GM19193 (cell line): Measurements from ENCODE around the gene STATH.

Source experiments
- POLR2A ChIP-seq: IDR thresholded peaks from 4 replicates; pipeline ENCODE4 v1.6.1; 2011; ENCODE audit not compliant: insufficient read depth, insufficient read length; ENCODE audit errors: extremely low read depth

The STATH gene, protein sequence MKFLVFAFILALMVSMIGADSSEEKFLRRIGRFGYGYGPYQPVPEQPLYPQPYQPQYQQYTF

DNA sequence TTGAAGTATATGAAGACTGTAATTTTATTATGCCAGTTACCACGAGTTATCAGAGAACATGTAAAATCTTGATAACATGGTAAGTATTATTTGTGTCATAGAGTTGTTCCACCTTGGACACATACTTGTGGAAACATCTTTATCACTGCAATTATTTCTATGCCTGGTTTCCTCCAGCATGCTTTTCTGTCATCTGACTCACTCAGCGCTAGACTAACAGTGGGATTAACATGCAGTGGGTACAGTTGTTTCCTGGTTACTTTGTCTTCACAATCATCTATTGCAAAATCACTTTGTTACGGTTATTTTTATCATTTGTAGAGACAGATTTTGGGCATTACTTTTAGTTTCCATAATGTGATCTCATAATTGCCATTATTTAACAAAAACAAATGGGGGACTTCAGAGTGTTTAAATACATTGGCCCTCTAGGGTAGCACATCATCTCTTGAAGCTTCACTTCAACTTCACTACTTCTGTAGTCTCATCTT lies at the start of gene STATH:
Gene STATH (plus strand): TSS at position 441 of the 491 bp plus-strand sequence. CDS start 2,472 bp downstream, outside the sequence.
- no peak for TF ChIP-seq POLR2A

DNA sequence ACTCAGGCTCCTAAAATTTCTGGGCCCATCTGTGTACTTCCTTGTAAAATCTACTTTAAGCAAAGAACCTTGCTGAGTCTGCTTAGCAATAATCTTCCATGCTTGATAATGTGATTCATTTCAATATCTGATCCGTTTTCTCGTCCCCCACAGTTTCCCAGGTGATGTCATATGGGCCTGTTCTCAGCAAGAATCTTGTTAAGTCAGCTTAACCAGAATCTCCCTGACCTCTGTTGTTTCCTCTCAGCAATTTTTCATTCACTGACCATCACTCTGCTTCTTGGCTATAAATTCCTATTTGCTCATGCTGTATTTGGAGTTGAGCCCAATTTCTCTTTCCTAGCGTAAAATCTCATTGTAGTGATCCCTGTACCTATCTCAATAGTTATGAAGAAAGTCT lies 44.2 kb upstream of the STATH start:
- no peak for TF ChIP-seq POLR2A

DNA sequence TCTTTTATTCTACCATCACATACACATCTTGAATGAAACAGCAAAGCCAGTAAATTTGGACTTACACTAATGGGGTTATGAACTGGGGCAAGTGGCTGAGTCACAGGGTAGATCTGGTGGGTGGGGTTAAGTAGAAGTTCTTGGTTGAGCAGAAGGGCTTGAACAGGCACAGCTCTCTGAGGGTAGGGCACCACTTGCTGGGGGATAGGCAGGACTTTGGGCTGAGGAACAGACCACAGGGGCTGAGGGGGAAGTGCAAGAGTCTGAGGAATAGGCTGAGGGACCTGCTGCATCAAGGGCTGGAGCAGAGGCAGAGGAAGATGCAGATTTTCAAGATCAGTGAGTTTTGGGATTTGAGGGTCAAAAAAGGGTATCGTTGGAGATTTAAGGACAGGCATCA lies 38.6 kb upstream of the STATH start:
- TF ChIP-seq POLR2A, result no peak

DNA sequence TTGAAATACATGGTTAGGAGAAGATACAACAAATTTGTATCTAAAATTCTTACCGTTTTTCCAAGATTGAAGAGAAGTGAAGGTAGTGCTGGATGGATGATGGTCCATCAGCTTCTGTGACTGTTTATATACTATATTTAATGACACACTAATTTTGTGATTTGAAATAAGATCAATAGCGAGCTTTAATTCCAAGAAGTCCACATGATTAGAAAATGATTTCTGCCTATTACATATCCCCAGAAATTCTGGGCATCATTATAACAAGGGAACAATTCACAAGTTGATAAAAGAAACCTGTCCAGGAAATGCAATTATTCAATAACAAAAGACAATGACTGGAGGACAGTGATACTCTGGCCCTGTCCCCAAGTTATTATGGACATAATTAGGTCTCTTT lies 30.1 kb upstream of the STATH start, which contains the start of gene CSN2:
Gene CSN2 (minus strand): TSS at position 101 of the 400 bp plus-strand sequence. CDS start 4,733 bp downstream, outside the sequence.
- no peak for TF ChIP-seq POLR2A

DNA sequence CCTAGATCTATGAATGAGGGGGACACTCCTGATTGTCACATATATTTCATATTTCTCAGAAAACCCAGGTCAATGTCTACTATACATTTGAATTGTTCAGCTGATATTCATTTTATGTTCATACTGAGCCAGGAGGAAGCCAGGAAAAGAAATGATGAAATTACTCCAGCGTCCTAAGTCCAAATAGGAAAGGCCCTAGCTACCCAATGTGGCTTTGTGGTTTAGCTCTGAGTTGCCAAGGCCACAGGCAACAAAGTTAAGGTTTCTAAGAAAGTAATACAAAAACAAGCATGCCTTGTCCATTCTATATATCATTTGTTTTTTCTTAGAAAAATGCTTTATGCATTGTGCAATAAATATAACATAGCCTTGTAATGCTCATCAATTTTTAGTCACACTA lies 25.7 kb upstream of the STATH start:
- no peak for TF ChIP-seq POLR2A

DNA sequence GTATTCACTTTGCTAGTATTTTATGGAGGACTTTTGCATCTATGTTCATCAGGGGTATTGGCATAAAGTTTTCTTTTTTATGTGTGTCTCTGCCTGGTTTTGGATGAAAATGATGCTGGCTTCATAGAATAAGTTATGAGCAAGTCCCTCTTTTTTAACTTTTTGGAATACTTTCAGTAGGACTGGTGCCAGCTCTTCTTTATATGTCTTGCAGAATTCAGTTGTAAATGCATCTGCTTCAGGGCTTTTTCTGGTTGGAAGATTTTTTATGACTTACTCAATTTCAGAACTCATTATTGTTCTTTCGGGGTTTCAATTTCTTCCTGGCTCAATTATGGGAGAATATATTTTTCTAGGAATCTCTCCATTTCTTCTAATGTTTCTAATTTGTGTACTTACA lies 21.1 kb upstream of the STATH start:
- no peak for TF ChIP-seq POLR2A

DNA sequence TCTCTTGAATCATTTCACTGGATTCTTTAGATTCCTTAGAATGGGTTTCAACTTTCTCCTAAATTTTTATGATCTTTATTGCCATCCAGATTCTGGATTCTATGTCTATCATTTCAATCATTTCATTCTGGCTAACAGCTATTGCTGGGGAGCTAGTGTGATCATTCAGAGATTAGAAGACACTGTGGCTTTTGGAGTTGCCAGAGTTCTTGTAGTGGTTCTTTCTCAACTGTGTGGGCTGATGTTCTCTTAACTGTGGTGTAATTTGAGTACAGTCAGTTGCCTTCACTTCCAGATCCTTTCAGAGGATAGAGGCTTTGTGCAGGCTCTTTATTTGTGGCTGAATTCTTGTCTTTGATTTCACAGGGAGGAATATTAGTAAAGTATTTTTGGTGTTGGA lies 18.2 kb upstream of the STATH start:
- TF ChIP-seq POLR2A, result no peak

DNA sequence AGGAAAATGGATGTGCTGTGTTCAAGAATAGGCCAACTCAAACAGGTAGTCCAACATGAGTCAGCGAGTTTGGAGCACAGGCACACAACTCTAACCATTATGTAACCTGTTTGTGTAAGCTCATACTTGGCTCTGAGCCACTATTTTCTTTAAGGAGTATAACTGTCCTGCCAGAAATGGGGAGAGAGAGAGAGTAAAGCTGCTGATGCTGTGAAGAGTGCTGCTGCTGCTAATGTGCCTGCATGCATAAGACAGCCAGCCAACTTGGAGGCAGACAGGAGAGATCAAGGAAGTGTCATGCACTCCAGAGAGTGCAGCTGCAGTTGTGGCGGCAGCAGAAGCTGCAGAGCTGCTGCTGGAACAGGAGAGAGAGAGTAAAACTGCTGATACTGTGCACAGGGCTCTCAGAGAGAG lies 11.7 kb upstream of the STATH start:
- no peak for TF ChIP-seq POLR2A

DNA sequence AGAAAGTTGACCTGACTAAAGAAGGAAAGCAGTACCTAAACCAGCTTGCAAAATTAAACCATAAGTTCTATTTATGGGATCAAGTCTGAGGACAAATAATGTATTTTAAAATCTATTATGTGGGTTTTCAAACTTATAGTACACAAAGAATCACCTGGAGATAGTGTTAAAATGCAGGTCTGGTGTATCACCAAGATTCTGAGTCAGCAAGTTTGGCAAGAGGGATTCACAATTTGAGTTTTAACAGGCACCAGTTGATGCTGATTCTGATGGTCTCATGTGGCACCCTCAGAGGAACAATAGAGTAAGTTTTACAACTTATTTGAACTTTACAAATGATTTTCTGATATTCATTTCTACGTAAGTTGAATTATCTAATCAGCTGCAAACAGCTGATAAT lies 9.1 kb upstream of the STATH start:
- no peak for TF ChIP-seq POLR2A

DNA sequence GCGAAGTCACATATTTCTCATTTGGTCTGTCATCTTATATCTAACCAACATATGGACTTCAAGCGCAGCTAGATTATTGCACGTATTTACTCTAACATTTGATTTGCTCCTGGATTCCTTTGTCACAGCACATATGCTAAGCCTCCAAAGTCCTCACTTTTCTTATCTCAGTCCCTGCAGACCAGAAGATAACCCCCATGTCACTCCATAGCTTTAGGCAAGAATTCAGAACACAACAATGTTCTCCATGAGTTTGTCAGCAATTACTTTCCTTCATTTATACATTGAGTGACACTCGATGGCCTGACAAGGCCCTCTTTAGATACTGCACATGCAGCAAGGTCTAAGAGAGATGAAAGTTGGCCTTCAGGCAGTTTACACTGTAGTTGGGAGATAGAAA lies 4.8 kb upstream of the STATH start:
- TF ChIP-seq POLR2A, result no peak

DNA sequence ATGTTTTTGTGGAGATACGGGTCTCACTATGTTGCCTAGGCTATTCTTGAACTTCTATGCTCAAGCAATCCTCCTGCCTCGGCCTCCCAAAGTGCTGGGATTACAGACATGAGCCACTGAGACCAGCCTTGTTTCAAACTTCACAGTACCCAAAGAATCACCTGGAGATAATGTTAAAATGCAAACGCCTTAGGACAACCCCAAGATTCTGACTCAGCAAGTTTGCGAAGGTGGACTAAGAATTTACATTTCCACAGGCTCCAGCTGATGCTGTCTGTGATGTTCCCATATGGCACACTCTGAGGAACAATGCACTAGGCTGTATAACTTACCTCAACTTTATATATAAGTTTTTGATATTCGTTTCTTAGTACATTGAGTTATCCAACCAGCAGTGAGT lies 984 bp upstream of the STATH start:
- no peak for TF ChIP-seq POLR2A

DNA sequence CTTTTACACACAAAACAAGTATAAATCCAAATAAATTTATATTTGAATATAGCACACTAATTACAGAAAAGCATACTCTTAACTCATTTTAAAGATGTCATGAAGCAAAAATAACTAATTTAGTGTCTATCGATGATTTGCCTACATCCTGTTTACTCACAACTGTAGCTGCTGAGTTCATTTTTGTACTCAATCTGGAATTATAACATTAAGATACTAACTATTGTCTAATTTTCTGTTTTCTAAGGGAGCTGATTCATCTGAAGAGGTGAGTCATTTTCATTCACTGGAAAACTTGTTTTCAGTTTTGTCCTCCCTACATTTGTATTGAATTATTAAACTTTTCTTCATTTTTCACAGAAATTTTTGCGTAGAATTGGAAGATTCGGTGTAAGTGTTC lies 3.7 kb downstream of the STATH start:
- TF ChIP-seq POLR2A, result no peak

DNA sequence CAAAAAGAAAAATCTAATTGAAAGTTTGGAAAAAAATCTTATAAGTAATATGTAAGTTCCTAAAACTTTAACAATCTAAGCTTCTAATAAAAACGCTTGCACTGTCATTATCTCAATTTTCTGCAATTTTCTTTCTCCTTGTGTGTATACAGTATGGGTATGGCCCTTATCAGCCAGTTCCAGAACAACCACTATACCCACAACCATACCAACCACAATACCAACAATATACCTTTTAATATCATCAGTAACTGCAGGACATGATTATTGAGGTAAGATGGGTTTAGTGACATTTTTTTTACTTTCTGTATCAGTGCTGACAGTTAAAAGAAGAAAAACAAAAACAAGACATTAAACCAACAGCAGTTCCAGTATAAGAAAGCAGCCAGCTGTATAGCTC lies 4.9 kb downstream of the STATH start:
- no peak for TF ChIP-seq POLR2A

DNA sequence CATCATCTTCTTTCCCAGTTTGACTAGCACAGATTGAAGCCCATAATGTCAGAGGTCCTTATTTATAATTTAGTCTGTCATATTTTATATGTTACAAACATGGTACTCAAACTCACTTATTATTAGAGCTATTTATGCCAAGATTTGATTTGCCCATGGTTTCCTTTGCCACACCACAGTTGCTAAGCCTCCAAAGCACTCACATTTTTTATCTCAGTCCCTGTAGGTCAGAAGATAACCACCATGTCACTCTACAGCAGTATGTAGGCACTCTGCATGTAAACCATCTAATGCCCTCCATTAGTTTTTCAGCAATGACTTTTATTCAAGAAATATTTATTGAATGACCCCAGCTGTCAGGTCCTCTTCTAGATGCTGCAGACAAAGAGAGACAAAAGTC lies 6.7 kb downstream of the STATH start:
- TF ChIP-seq POLR2A, result no peak

DNA sequence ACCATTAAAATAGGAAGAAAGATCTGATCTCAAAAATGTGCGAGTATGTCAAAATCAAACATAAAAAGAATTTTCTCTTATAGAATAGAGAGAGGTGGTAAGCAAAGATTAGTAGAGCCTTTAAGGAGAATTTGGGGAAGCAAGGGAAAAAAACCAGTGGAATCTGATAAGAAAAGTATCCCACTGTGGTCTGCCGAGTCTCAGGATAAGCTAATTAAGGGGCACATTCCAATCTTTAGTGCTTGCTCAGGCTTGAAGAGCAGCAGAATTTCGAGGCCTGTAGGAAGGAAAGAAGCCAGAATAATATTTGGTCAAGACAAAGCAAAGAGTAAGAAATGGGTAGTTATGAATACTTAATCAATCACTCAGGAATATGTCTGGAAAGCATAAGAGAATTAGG lies 13.0 kb downstream of the STATH start:
- TF ChIP-seq POLR2A, result no peak

DNA sequence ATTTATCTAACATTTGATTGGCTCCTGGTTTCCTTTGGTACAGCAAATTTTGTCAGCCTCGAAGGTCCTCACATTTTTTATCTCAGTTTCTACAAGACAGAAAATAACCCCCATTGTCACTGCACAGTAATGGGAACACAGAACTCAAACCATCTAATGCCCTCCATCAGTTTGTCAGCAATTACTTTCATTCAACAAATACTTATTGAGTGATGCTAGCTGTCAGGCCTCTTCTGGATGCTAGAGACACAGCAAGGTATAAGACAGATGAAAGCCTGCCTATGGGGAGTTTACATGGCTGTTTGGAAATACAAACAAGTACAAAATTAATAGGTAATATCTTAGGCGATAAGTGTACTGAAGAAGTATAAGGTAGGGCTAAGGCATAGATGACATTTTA lies 27.5 kb downstream of the STATH start:
- TF ChIP-seq POLR2A, result no peak

DNA sequence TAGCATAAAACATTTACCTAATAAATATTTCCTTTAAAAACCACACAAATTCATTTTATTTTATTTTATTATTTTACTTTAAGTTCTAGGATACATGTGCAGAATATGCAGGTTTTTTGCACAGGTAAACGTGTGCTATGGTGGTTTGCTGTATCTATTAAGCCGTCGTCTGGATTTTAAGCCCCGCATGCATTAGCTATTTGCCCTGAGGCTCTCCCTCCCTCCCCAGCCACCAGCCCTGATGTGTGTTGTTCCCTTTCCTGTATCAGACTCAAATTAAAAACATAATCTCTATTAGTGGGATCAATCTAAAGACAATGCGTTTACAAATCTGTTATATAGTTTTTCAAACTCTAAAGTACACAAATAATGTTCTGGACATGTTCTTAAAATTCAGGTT lies 31.2 kb downstream of the STATH start:
- no peak for TF ChIP-seq POLR2A
